HG02763 (cell line): ENCODE results near the gene KCNK5.

ENCODE experiments used
- ATAC-seq: cut with Tn5 transposase; IDR thresholded peaks from one replicate; pipeline ENCODE4 v1.9.1; 2021; ENCODE audit warnings: mild to moderate bottlenecking, moderate library complexity; ENCODE audit not compliant: unreplicated experiment

The KCNK5 gene, protein sequence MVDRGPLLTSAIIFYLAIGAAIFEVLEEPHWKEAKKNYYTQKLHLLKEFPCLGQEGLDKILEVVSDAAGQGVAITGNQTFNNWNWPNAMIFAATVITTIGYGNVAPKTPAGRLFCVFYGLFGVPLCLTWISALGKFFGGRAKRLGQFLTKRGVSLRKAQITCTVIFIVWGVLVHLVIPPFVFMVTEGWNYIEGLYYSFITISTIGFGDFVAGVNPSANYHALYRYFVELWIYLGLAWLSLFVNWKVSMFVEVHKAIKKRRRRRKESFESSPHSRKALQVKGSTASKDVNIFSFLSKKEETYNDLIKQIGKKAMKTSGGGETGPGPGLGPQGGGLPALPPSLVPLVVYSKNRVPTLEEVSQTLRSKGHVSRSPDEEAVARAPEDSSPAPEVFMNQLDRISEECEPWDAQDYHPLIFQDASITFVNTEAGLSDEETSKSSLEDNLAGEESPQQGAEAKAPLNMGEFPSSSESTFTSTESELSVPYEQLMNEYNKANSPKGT

GRCh38 chr6:39228992-39229767 lies at the start of gene KCNK5:
Gene KCNK5 (minus strand): TSS chr6:39229475. CDS start chr6:39229111, 364 bp downstream.
- no peak for ATAC-seq

DNA sequence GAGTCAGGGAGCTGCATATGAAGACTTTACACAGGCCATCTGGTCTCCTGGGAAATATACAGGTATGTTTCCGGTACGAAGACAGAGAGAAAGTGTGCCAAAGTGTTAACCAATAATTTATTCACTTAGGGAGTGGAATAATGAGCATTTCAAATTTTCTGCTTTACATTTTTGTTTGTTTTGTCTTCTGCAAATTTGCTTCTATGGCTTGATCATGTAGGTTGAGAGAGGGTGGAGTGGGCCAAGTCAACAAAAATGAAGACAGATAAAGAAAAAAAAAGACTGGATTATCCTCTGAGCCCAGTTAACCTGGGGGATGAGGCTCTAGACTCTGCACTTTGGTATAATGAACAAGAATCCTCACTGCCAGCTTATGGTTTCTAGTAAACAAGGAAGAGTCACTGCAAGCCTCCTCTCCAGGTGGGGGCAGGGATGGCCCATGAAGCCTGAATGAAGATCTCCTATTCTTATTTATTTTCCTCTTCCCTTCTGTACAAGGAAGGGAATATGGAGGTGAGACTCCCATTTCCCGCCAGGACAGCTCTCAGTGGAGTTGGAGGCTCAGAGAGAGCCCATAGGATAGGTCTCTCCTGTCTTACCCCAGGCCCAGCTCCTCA lies 47.2 kb upstream of the KCNK5 start:
- ATAC-seq = no peak

DNA sequence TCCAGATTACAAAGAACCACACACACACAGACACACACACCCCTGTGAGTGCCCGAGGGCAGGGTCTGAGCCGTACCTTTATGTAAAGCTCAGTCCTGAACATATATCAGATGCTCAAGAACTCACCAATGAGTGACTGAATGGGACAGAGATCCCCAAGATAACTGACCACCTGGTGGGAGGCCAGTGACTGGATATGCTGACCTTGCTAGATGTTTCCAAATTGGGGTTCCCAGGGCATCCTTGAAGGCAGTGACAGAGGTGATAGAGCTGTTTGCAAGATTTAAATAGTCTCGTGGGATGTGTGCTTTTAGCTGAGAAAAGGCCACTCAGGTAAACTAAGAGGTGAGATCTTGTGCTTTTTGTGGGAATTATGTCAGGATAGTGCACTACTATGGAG lies 45.6 kb upstream of the KCNK5 start:
- no peak for ATAC-seq

DNA sequence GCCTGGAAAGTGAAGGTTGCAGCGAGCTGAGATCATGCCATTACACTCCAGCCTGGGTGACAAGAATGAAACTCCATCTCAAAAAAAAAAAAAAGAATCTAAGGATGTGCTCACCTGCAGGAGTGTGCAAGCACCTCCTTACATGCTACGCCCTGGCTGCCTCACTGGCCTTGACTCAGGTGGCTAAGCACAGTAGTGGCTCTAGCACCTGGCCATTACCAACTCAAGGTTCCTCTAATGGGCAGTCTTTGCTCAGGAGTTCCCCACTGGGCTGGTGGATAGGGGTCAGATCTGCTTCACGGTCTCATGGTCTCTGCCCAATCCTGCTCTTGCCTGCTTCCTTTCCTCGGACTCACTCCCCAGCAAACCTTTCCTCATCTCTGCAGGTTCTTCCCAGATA lies 45.2 kb upstream of the KCNK5 start:
- no peak for ATAC-seq

GRCh38 chr6:39273406-39273821 lies 44.1 kb upstream of the KCNK5 start:
- no peak for ATAC-seq

- no peak for ATAC-seq
Observed at GRCh38 chr6:39269961-39270360, 40.7 kb upstream of the KCNK5 start.

DNA sequence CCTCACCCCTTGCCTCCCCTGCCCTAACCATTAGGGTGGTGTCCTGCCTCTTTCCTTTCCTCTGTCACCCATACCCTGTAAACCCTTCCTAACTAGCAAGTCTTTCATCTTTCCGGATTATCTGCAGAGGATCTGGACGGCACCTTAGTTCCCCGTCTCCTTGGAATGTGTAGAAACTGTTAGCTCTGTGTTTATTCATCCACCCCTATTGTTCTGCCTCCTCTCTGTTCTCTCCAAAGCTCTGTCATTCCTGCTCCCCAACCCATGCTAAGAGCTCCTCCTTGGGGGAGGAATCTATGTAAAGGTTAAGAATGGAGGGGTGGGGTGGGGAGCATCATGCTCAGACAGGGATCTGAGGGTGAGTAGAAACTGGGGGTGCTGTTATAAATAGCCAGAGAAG lies 39.4 kb upstream of the KCNK5 start:
- ATAC-seq = no peak

DNA sequence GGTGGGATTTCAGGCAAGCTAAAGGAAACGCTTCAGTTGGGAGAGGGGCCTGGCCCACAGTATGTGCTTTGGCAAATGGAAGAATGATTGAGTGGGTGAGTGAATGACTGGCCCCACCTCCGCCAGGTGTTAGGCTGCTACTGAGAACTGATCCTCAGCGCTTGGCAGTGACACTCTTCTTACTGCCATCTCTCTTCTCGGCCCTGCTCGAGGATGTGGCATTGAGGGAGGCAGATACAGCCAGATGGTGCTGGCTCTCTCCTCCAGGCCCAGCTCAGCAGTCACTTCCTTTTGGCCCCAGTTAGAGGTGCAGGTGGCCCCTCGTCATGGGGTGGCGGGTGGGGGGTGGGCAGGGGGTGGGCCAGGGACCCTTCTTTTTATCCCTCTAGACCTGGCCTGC lies 38.9 kb upstream of the KCNK5 start:
- ATAC-seq = no peak

DNA sequence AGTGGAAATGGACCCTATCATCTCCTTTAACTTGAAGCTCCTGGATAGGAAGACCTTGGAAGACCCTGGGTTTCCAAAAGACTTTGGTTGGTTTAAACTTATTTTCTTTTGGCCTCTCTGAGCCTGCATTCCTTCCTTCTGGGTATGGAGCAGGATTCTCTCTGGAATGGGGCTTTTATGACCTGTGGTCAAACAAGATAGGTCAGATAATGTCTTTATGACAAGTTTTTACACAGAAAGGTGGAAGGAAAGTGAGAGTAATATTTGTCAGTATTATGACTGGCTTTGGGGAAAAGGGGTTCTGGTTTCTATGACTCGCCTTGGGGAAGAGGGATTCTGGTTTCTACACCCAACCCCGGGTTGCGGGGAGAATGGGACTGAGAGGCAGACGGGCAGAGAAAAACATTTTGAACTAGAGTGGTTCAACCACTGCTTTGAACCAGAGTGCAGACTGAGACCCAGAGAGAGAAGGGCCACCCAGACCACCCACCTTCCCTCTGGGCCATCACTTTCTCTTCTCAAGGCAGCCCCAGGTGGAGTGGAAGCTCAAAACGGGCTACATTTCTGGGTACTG lies 37.6 kb upstream of the KCNK5 start:
- no peak for ATAC-seq

- ATAC-seq = no peak
Observed at GRCh38 chr6:39266375-39266774, 37.1 kb upstream of the KCNK5 start.

GRCh38 chr6:39263303-39264037 lies 34.2 kb upstream of the KCNK5 start:
- no peak for ATAC-seq

GRCh38 chr6:39261751-39262150 lies 32.5 kb upstream of the KCNK5 start:
- no peak for ATAC-seq

GRCh38 chr6:39260953-39261352 lies 31.7 kb upstream of the KCNK5 start:
- no peak for ATAC-seq

DNA sequence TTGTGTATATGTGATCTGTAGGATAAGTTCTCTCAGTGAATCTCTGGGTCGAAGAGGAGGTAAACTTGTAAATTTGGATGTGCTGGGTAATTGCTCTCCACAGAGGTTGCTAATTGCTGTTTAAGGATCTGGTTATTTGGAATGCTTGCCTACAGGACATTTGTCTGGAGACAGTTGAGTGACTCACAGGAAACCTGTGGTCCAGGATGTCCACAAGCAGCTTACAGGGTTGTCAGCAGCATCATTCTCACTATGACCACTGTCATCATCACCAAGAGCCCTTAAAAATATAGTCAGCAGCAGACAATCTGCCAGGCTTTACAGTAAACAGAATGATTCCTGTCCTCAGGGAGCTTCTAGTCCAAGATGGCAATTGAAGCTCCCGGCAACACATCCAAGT lies 31.2 kb upstream of the KCNK5 start:
- no peak for ATAC-seq

DNA sequence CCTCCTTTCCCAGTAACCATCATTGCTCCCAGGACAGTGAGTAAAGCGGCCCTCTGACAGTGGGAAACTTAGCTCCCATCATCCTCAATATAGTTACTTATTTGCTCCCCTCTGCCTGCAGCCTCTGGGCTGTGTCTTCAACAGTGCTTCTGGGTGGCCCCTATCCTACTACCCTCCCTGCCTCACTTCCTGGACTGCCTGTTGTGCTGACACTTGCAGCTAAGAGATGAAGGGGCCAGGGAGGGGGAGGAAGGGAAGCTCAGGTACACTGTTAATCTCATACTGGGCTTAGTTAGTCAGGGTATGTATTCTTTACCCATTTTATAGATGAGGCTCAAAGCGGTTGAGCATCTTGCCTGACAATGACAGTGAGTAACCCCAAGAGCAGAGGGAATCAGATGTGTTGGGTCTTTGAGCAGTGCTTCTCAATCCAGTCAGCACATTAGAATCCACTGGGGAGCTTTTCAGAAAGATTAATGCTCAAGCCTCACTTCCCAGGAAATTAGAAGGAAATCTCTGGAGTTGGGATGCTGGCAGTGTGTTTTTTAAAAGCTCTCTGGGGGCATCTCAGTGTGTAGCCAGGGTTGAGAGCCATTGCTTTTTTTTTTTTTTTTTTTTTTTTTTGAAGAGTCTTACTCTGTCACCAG lies 27.1 kb upstream of the KCNK5 start:
- no peak for ATAC-seq

GRCh38 chr6:39254999-39255535 lies 25.8 kb upstream of the KCNK5 start:
- ATAC-seq = no peak

DNA sequence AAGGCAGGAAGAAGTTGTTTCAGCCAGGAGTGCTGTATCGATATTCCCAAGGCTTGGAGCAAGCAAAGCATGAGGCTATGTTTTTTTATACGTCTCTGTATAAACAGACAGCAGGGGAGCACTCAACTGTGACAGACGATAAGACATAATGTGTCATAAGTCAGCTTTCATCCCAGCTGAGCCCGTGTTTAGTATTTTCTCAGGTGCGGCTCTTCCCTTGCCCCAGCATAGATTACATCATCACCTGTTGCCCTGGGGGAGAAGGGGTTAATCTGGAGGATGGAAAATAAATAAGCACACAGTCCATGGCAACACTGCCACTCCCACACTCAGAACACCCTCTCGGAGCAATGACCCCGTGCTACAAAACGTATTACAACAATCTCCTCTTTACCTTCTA lies 22.1 kb upstream of the KCNK5 start:
- no peak for ATAC-seq

- ATAC-seq = no peak
Observed at GRCh38 chr6:39250507-39250906, 21.2 kb upstream of the KCNK5 start.

DNA sequence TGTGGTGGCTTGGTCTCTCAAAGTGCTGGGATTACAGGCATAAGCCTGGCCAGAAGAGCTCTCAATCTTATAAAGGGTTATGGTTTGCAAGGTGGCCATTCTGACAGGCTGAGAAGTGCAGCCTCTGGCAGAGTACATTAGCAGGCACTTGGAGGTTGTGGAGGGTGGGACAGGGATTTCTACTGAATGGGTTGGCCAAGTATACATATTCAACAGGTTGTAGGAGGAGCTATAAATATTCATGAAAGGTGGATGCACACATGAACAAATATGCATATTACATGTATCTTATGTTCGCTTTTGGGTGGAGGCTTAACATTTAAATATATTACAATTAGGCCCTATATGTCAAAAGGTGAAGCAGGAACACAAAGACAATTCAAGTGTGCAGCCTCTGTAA lies 20.0 kb upstream of the KCNK5 start:
- no peak for ATAC-seq

DNA sequence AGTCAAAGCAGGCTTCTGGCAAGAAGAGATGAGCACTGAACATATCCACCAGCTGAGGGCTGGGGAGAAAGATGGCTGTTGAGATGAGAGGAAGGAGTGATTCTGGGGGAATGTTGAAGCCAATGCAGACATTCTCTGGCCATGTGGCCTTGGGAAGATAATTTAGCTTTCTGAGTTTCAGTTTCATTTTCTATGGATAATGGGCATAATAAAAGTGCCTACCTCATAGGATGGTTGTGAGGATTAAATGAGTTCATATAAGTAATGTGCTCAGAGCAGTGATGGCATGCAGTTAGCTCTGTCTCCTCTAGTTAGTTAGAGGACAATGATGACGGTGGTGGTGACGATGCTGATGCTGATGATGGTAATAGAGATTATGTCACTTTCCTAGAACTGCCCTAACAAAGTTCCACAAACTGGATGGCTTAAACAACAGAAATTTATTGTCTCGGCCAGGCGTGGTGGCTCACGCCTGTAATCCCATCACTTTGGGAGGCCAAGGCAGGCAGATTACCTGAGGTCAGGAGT lies 18.5 kb upstream of the KCNK5 start:
- ATAC-seq = no peak
